DND-41 (cell line): ENCODE data around the gene LRRC28.

Experiments
- CTCF ChIP-seq: IDR thresholded peaks from 2 replicates; pipeline ENCODE4 v1.5.1; 2012; ENCODE audit warnings: borderline replicate concordance, low read length, moderate library complexity, mild to moderate bottlenecking; ENCODE audit not compliant: poor library complexity, severe bottlenecking; ENCODE audit errors: extremely low read depth
- EZH2 ChIP-seq: IDR thresholded peaks from 3 replicates; pipeline ENCODE4 v1.6.1; 2012; ENCODE audit warnings: borderline replicate concordance, low read depth, mild to moderate bottlenecking, moderate library complexity, low read length, inconsistent platforms; ENCODE audit not compliant: severe bottlenecking

- TF ChIP-seq EZH2 (no peak), CTCF (no peak)
Measured at GRCh38 chr15:99209326-99209725, 42.0 kb upstream of the LRRC28 start.
